Mucosa of stomach (tissue), 1 donor: Measurements from ENCODE around the gene SPEM3.

Experiments used
- H3K27me3 ChIP-seq: one replicate; pipeline ENCODE4 v1.7.0; 2013; ENCODE audit warnings: mild to moderate bottlenecking, low read length; ENCODE audit not compliant: control insufficient read depth, insufficient read depth
- H3K36me3 ChIP-seq: one replicate; pipeline ENCODE4 v1.7.0; 2013; ENCODE audit warnings: low read length; ENCODE audit not compliant: control insufficient read depth, insufficient read depth
- H3K4me1 ChIP-seq: one replicate; pipeline ENCODE4 v1.7.0; 2013; ENCODE audit warnings: mild to moderate bottlenecking, low read length; ENCODE audit not compliant: control insufficient read depth, insufficient read depth
- H3K4me3 ChIP-seq: one replicate; pipeline ENCODE4 v1.7.0; 2013; ENCODE audit warnings: low read length
- H3K9ac ChIP-seq: one replicate; pipeline ENCODE4 v1.7.0; 2013; ENCODE audit warnings: mild to moderate bottlenecking, low read length, moderate library complexity
- H3K9me3 ChIP-seq: one replicate; pipeline ENCODE4 v1.7.0; 2013; ENCODE audit warnings: mild to moderate bottlenecking, low read length, moderate library complexity; ENCODE audit not compliant: control insufficient read depth
- donor health status: Pancreatic carcinoma.

The SPEM3 gene

GRCh38 chr17:7416323-7416722 is 12.3 kb upstream of the SPEM3 start:
- H3K9me3 ChIP-seq, result no peaks in the 10 kb centered on the region
- H3K4me1 ChIP-seq, result no peaks in the 10 kb centered on the region
- H3K36me3 ChIP-seq, result no peaks in the 10 kb centered on the region
- H3K4me3 ChIP-seq, result no peak overlapping the region
- H3K27me3 ChIP-seq, result peaks cover 8% of the 10 kb centered on the region
- H3K9ac ChIP-seq, result no peak overlapping the region

GRCh38 chr17:7417056-7417655 is 11.5 kb upstream of the SPEM3 start:
- Histone ChIP-seq H3K36me3 (no peaks in the 10 kb centered on the region), H3K9ac (no peak overlapping the region), H3K4me3 (no peak overlapping the region), H3K4me1 (no peaks in the 10 kb centered on the region), H3K27me3 (peaks cover 8% of the 10 kb centered on the region), H3K9me3 (no peaks in the 10 kb centered on the region)

- peaks cover 8% of the 10 kb centered on the region for H3K27me3 ChIP-seq
- H3K36me3 ChIP-seq, result no peaks in the 10 kb centered on the region
- H3K4me3 ChIP-seq, result no peak overlapping the region
- no peak overlapping the region for H3K9ac ChIP-seq
- no peaks in the 10 kb centered on the region for H3K4me1 ChIP-seq
- no peaks in the 10 kb centered on the region for H3K9me3 ChIP-seq
Measured at GRCh38 chr17:7418472-7419152, 10.0 kb upstream of the SPEM3 start.

GRCh38 chr17:7419819-7420610 is 8.6 kb upstream of the SPEM3 start, which contains the start of gene SPEM1:
Gene SPEM1 (plus strand): TSS chr17:7420324. CDS start chr17:7420385, 61 bp downstream.
- Histone ChIP-seq H3K9ac (no peak within 1 kb of the TSS), H3K36me3 (no peaks in the 10 kb centered on the region), H3K4me3 (no peak within 1 kb of the TSS), H3K27me3 (peaks cover 8% of the 10 kb centered on the region), H3K4me1 (no peaks in the 10 kb centered on the region), H3K9me3 (no peaks in the 10 kb centered on the region)

GRCh38 chr17:7421186-7421585 is 7.5 kb upstream of the SPEM3 start:
- Histone ChIP-seq H3K36me3 (no peaks in the 10 kb centered on the region), H3K9me3 (no peaks in the 10 kb centered on the region), H3K27me3 (peaks cover 8% of the 10 kb centered on the region), H3K9ac (no peak overlapping the region), H3K4me3 (no peak overlapping the region), H3K4me1 (no peaks in the 10 kb centered on the region)

GRCh38 chr17:7423679-7424078 is 5.0 kb upstream of the SPEM3 start:
- Histone ChIP-seq H3K36me3 (no peaks in the 10 kb centered on the region), H3K27me3 (peaks cover 5% of the 10 kb centered on the region), H3K4me3 (no peak overlapping the region), H3K9ac (no peak overlapping the region), H3K4me1 (no peaks in the 10 kb centered on the region), H3K9me3 (no peaks in the 10 kb centered on the region)

GRCh38 chr17:7425316-7425715 is 3.3 kb upstream of the SPEM3 start, which contains the start of gene SPEM2:
Gene SPEM2 (plus strand): TSS chr17:7425616. CDS start chr17:7425689, 73 bp downstream.
- H3K4me1 ChIP-seq, result no peaks in the 10 kb centered on the region
- no peak within 1 kb of the TSS for H3K9ac ChIP-seq
- H3K9me3 ChIP-seq, result no peaks in the 10 kb centered on the region
- H3K36me3 ChIP-seq, result no peaks in the 10 kb centered on the region
- no peak within 1 kb of the TSS for H3K4me3 ChIP-seq
- peaks cover 2% of the 10 kb centered on the region for H3K27me3 ChIP-seq

- Histone ChIP-seq H3K4me3 (no peak overlapping the region), H3K27me3 (peaks cover 4% of the 10 kb centered on the region), H3K36me3 (no peaks in the 10 kb centered on the region), H3K4me1 (no peaks in the 10 kb centered on the region), H3K9me3 (no peaks in the 10 kb centered on the region), H3K9ac (no peak overlapping the region)
Measured at GRCh38 chr17:7425756-7426155, 2.9 kb upstream of the SPEM3 start.

GRCh38 chr17:7426203-7426863 is 2.3 kb upstream of the SPEM3 start:
- H3K9me3 ChIP-seq, result no peaks in the 10 kb centered on the region
- H3K36me3 ChIP-seq, result no peaks in the 10 kb centered on the region
- H3K4me1 ChIP-seq, result no peaks in the 10 kb centered on the region
- peaks cover 4% of the 10 kb centered on the region for H3K27me3 ChIP-seq
- no peak overlapping the region for H3K4me3 ChIP-seq
- H3K9ac ChIP-seq, result no peak overlapping the region

GRCh38 chr17:7426896-7427489 is 1.7 kb upstream of the SPEM3 start:
- Histone ChIP-seq H3K4me3 (no peak overlapping the region), H3K9me3 (no peaks in the 10 kb centered on the region), H3K27me3 (peaks cover 4% of the 10 kb centered on the region), H3K4me1 (no peaks in the 10 kb centered on the region), H3K9ac (no peak overlapping the region), H3K36me3 (no peaks in the 10 kb centered on the region)

GRCh38 chr17:7427549-7427948 is 1.1 kb upstream of the SPEM3 start:
- Histone ChIP-seq H3K4me1 (no peaks in the 10 kb centered on the region), H3K9ac (no peak overlapping the region), H3K27me3 (peaks cover 4% of the 10 kb centered on the region), H3K4me3 (no peak overlapping the region), H3K9me3 (no peaks in the 10 kb centered on the region), H3K36me3 (no peaks in the 10 kb centered on the region)
